Parathyroid adenoma (tissue), 2 donors: ENCODE results near the gene XDH.

ENCODE experiments used
- H2AFZ ChIP-seq: fragments of 300-600 bp; sonication (generic); one replicate; pipeline ENCODE4 v1.7.0; 2017; ENCODE audit warnings: antibody characterized with exemption, mild to moderate bottlenecking
- H3K27ac ChIP-seq: fragments of 300-600 bp; sonication (generic); one replicate; pipeline ENCODE4 v1.7.0; 2017
- H3K27me3 ChIP-seq: fragments of 300-600 bp; sonication (generic); one replicate; pipeline ENCODE4 v1.7.0; 2017; ENCODE audit warnings: low read length; ENCODE audit not compliant: control insufficient read depth, insufficient read depth
- H3K36me3 ChIP-seq: fragments of 300-600 bp; sonication (generic); one replicate; pipeline ENCODE4 v1.7.0; 2017; ENCODE audit warnings: low read length; ENCODE audit not compliant: control insufficient read depth, insufficient read depth
- H3K4me1 ChIP-seq: fragments of 300-600 bp; sonication (generic); one replicate; pipeline ENCODE4 v1.7.0; 2017; ENCODE audit warnings: control low read depth
- H3K4me2 ChIP-seq: fragments of 300-600 bp; sonication (generic); one replicate; pipeline ENCODE4 v1.7.0; 2017; ENCODE audit warnings: low read length
- H3K4me3 ChIP-seq: fragments of 300-600 bp; sonication (generic); one replicate; pipeline ENCODE4 v1.7.0; 2017; ENCODE audit warnings: low read depth, low read length
- H3K79me2 ChIP-seq: fragments of 300-600 bp; sonication (generic); one replicate; pipeline ENCODE4 v1.7.0; 2017; ENCODE audit warnings: control low read depth
- H3K9ac ChIP-seq: fragments of 300-600 bp; sonication (generic); one replicate; pipeline ENCODE4 v1.7.0; 2017; ENCODE audit warnings: mild to moderate bottlenecking
- H3K9me3 ChIP-seq: fragments of 300-600 bp; sonication (generic); one replicate; pipeline ENCODE4 v1.7.0; 2017; ENCODE audit warnings: low read length; ENCODE audit not compliant: control insufficient read depth
- CTCF ChIP-seq: fragments of 300-600 bp; sonication (generic); IDR thresholded peaks from one replicate; pipeline ENCODE4 v1.7.0; 2017; ENCODE audit warnings: antibody characterized with exemption, mild to moderate bottlenecking
- donor health status: primary hyperparathyroidism.

XDH gene

GRCh38 chr2:31334311-31335026, 80.1 kb downstream of the XDH start:
- Histone ChIP-seq H3K9me3 (no peaks in the 10 kb centered on the region), H3K4me3 (no peak overlapping the region), H3K79me2 (no peaks in the 10 kb centered on the region), H3K4me2 (no peak overlapping the region), H3K27me3 (no peaks in the 10 kb centered on the region), H3K27ac (no peak overlapping the region), H3K9ac (no peak overlapping the region), H2AFZ (no peak overlapping the region), H3K4me1 (no peaks in the 10 kb centered on the region), H3K36me3 (no peaks in the 10 kb centered on the region)
- TF ChIP-seq CTCF: no peak

- Histone ChIP-seq H3K9me3 (no peaks in the 10 kb centered on the region), H3K79me2 (no peaks in the 10 kb centered on the region), H3K4me3 (no peak overlapping the region), H3K4me2 (no peak overlapping the region), H3K9ac (no peak overlapping the region), H3K27me3 (no peaks in the 10 kb centered on the region), H2AFZ (no peak overlapping the region), H3K36me3 (no peaks in the 10 kb centered on the region), H3K4me1 (no peaks in the 10 kb centered on the region), H3K27ac (no peak overlapping the region)
- peak; percentile 91 for TF ChIP-seq CTCF
Observed at GRCh38 chr2:31333527-31334183, 80.9 kb downstream of the XDH start.

GRCh38 chr2:31333046-31333445, 81.5 kb downstream of the XDH start:
- Histone ChIP-seq H3K79me2 (no peaks in the 10 kb centered on the region), H2AFZ (no peak overlapping the region), H3K4me1 (no peaks in the 10 kb centered on the region), H3K36me3 (no peaks in the 10 kb centered on the region), H3K4me2 (no peak overlapping the region), H3K9me3 (no peaks in the 10 kb centered on the region), H3K27me3 (no peaks in the 10 kb centered on the region), H3K27ac (no peak overlapping the region), H3K9ac (no peak overlapping the region), H3K4me3 (no peak overlapping the region)
- no peak for TF ChIP-seq CTCF

GRCh38 chr2:31332521-31332920, 82.0 kb downstream of the XDH start:
- Histone ChIP-seq H3K9me3 (no peaks in the 10 kb centered on the region), H3K4me3 (no peak overlapping the region), H3K36me3 (no peaks in the 10 kb centered on the region), H3K27me3 (no peaks in the 10 kb centered on the region), H3K4me2 (no peak overlapping the region), H3K79me2 (no peaks in the 10 kb centered on the region), H3K9ac (no peak overlapping the region), H3K27ac (no peak overlapping the region), H3K4me1 (no peaks in the 10 kb centered on the region), H2AFZ (no peak overlapping the region)
- TF ChIP-seq CTCF: no peak

- Histone ChIP-seq H3K9me3 (no peaks in the 10 kb centered on the region), H3K4me1 (no peaks in the 10 kb centered on the region), H3K27me3 (no peaks in the 10 kb centered on the region), H3K36me3 (no peaks in the 10 kb centered on the region), H3K27ac (no peak overlapping the region), H3K4me3 (no peak overlapping the region), H3K79me2 (no peaks in the 10 kb centered on the region), H3K9ac (no peak overlapping the region), H3K4me2 (no peak overlapping the region), H2AFZ (no peak overlapping the region)
- TF ChIP-seq CTCF: no peak
Observed at GRCh38 chr2:31331156-31331555, 83.4 kb downstream of the XDH start.
